GM19240 (cell line): ENCODE results near the gene EPOP.

Experiments used
- DNase-seq: peaks from one replicate; pipeline ENCODE4 v3.0.0; 2011; ENCODE audit warnings: low spot score; ENCODE audit not compliant: insufficient read length

EPOP gene

DNA sequence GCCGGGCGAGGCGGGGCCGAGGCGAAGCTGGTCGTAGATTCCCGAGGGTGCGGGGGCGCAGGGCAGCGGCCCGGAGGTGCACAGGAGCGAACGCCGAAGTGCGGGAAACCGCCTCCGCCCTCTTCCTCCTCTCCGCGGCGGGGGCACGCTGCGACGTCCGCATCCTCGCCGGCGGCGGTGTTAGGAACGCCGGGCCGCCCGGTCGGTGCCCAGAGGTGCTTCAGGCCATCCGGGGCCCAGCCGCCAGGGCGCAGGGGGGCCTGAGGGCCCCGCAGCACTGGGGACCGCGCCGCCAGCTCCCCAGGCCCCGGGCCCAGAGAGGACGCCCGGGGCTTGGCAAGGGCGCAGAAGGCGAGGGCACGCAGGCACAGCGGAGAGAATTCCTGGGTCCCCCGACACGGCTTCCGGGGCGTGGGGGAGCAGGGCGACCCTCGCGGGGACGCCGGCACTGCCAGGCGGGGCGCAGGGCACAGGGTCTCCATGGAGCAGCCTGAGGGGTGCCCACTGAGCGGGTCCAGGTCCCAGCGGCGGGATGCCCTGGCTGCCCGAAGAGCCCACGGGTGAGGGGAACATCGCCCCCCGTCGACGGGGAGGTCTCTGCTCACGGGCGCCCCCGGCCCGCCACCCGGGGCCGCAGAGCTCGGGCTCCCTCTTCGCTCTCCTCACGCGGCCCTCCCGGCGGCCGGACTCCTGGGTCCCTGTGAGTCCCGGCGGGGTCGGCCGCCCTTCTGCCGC is 576 bp downstream of the EPOP start:
- no peak for DNase-seq

DNA sequence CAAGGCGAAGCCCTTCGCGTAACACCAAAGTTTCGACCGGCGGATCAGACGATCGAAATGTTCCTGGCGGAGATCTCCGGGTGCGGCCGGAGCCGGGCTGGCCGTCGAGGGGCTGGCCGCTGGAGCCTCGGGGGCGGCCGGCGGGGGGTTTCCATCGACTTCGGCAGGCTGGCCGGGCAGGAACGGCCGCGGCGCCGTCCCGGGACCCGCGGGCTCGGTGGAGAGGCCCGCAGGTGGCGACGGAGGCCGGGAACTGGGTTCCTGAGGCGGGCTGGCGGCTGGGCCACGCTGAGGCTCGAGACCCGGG is 1.1 kb downstream of the EPOP start:
- DNase-seq: no peak

DNA sequence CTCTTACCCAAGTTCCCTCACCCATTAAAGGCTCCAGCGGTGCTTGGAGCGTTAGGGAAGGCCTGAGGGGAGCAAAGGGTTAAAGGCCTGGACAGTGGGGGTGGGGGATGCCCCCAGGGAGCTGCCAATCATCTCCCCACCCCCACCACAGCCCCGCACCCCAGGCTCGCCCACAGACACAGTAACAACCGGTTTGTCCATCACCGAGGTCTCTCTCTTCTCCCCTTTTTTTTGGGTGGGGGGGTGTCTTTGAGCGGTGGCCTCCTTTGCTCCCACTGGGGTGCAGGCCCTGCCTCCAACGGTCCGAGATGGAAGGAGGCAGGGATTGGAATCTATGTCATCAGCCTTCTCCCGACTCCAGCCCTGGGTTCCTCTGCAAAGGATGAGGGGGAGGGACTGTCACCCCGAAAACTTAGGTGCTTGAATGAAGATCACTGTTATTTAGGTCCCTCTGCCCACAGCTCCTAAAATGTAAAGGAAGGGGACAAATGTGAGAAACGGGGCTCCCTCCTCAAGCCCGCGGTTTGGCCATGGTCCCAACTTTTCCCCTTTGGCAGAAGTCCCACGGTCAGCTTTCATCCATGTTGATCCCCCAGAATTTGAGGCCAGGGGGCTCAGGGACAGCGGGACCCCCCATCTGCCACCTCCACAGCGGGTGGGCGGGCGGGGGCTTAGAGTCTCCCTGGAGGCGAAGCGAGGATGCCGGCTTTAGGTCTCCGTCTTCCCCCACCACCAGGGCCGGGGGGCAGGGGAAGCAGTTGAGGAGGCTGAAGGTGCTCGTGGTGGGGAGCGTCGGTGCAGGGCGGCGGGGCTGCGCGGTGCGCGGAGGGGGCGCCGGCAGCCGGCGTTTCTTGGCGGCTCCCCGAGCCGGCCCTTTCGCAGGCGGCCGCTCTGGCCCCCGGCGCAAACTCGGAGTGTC is 1.7 kb downstream of the EPOP start:
- DNase-seq: no peak

- DNase-seq: no peak
These were observed 2.6 kb downstream of the EPOP start for GRCh38 chr17:38671939-38672720.

- DNase-seq: no peak
These were observed 5.2 kb downstream of the EPOP start for GRCh38 chr17:38669520-38669919.

- DNase-seq: no peak
These were observed 7.0 kb downstream of the EPOP start for GRCh38 chr17:38667787-38668122.

DNA sequence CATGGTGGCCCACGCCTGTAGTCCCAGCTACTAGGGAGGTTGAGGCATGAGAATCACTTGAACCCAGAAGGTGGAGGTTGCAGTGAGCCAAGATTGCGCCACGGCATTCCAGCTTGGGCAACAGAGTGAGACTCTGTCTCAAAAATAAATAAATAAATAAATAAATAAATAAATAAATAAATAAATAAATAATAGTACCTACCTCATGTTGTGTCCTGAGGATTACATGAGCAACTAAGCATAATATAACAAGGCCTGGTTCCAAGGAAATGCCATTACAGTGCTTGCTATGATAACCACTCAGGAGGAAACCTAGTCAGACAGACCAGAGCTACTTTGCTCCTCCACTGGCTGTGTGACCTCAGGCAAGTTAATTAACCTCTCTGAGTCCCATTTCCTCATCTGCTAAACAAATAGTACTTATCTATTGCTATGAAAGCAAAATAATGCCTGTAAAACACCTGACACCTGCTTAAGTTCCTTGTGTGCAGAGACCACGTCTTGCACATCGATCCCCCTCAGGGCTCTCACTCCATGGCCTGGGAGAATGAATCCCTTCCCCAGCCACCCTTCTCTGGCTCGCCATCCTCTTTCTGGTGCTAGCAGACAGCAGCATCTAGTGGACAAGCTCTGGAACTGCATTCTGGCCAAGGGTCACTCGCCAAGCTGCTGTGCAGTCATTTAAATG is 7.5 kb downstream of the EPOP start:
- DNase-seq: peak; percentile 77

- no peak for DNase-seq
These were observed 10.7 kb downstream of the EPOP start for GRCh38 chr17:38663964-38664644.

DNA sequence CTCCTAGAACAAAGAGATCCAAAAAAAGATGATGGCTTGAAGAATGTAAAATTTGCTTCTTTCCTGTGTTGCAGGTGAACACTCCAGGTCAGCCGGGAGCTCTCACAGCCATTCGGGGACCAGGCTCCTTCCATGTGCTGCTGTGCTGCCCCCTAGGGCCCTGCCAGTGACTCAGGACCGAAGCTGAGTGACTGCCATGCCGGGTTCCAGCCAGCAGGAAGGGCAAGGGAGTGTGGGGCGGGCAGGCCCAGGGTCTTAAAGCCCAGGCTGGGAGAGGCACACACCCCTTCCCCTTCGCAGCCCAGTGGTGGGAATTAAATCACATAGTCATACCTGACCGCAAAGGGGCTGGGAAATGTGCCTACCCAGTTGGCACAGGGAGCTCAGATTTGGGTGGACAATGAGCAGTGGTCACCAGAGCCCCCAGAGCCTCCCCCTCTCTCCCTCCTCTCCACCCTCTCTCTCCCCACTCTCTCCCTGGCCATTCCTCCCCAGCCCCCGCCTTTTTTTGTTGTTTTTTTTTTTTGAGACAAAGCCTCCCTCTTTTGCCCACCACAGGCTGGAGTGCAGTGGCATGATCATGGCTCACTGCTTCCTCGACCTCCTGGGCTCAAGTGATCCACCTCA is 11.5 kb downstream of the EPOP start:
- peak; percentile 58 for DNase-seq

DNA sequence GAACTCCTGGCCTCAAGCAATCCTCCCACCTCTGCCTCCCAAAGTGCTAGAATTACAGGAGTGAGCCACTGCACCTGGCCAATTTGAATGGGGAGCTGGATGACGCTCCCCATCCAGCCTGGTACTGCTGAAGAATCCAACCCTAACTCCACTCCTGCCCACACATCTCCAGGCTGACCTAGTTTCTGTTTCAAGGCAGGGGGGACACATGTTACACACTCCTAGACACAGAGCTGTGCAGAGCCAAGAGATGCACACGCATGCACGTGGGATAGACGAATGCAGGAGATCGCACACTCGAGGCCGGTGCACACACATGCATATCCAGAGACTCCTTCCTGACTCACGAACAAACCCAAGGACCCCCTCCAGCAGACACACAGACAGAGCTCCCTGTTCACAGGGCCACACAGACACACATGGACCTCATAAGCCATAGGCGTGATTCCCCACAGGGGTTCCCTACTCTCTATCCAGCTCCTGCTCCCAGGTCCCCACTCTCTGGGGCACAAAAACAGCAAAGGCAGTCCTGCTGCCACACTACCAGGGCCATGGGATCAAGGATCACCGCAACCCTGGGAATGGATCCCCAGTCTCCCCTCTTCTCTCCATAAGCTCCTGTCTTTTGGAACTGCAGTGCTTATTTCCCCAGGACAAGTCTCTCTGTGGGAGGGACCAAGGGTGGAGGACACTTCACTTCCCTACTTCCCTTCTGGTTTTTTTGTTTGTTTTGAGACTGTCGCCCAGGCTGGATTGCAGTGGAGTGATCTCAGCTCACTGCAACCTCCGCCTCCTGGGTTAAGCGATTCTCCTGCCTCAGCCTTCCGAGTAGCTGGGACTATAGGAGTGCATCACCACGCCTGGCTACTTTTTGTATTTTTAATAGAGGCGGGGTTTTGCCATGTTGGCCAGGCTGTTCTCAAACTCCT is 14.4 kb downstream of the EPOP start:
- no peak for DNase-seq

DNA sequence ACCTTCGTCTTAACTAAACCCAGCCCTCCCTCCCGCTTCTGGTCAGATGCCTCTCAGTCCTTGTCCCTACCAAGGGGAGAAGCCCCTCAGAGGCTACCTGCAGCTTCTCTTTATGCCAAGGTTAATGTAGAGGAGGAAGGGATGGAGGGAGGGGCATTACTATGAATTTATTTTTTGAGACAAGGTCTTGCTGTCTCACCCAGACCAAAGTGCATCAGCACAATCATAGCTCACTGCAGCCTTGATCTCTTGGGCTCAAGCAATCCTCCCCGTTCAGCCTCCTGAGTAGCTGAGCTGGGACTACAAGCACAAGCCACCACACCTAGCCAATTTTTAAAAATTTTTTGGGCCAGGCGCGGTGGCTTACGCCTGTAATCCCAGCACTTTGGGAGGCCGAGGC is 15.3 kb downstream of the EPOP start:
- DNase-seq: no peak

DNA sequence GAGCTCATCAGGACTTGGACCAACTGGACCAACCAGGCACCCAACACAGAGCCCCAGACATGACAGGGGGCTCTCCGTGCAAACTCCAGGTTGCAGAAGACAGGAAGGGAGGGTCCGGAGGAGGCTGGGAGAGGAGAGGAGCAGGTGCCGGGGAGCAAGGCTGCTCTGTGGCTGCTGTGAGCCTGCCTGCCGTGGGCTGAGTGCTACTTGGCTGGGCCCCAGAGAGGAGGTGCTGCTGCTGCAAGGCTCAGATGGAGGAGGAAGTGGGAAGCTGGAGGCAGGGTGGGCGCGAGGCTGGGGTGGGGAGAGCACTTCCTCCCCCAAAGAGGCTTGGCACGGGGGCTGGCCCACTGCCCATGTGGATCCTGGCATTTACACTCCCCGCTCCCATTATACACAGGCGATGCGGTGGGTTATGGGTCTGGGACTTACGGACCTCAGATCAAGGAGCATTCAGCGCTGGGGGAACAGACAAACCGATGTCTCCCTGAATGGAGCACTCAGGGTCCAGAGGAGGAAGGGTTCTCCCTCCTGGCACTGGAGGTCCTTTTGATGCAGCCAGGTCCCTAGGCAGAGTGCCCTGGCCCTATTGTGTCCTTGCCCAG is 15.9 kb downstream of the EPOP start:
- no peak for DNase-seq

GRCh38 chr17:38657824-38658740 is 16.7 kb downstream of the EPOP start:
- no peak for DNase-seq

GRCh38 chr17:38656959-38657823 is 17.6 kb downstream of the EPOP start:
- no peak for DNase-seq

GRCh38 chr17:38654411-38655398 is 20.1 kb downstream of the EPOP start:
- no peak for DNase-seq

- DNase-seq: no peak
These were observed 21.1 kb downstream of the EPOP start for GRCh38 chr17:38653679-38654078.
